HG03342 (cell line): ENCODE results near the gene RAPGEF4.
"Not testable (repeated sequence)": the region's sequence is repeated elsewhere in the genome, so short reads cannot be mapped to it uniquely, and the experiment has no call there.

Experiments
- ATAC-seq: cut with Tn5 transposase; IDR thresholded peaks from one replicate; pipeline ENCODE4 v1.9.1; 2021; ENCODE audit warnings: mild to moderate bottlenecking, moderate library complexity; ENCODE audit not compliant: unreplicated experiment

RAPGEF4 gene

GRCh38 chr2:172725746-172726145, 9.9 kb upstream of the RAPGEF4 start:
- ATAC-seq = no peak

- ATAC-seq = no peak
These were observed 9.4 kb upstream of the RAPGEF4 start for GRCh38 chr2:172726172-172726735.

GRCh38 chr2:172730411-172730810, 5.2 kb upstream of the RAPGEF4 start:
- ATAC-seq = no peak

- no peak for ATAC-seq
These were observed 699 bp upstream of the RAPGEF4 start for GRCh38 chr2:172734711-172735581.

- ATAC-seq = no peak
These were observed 954 bp downstream of the RAPGEF4 start for GRCh38 chr2:172736424-172737174.

GRCh38 chr2:172739661-172740266, 4.1 kb downstream of the RAPGEF4 start:
- ATAC-seq = no peak

GRCh38 chr2:172740856-172741255, 5.2 kb downstream of the RAPGEF4 start:
- no peak for ATAC-seq

GRCh38 chr2:172742931-172743540, 7.4 kb downstream of the RAPGEF4 start:
- ATAC-seq = no peak

- no peak for ATAC-seq
These were observed 8.3 kb downstream of the RAPGEF4 start for GRCh38 chr2:172743898-172744297.

- ATAC-seq = no peak
These were observed 10.0 kb downstream of the RAPGEF4 start for GRCh38 chr2:172745636-172746035.

GRCh38 chr2:172748543-172748942, 12.9 kb downstream of the RAPGEF4 start:
- ATAC-seq = not testable (repeated sequence)

- ATAC-seq = no peak
These were observed 13.7 kb downstream of the RAPGEF4 start for GRCh38 chr2:172749388-172749787.

- no peak for ATAC-seq
These were observed 15.9 kb downstream of the RAPGEF4 start for GRCh38 chr2:172751564-172751963.

- ATAC-seq = no peak
These were observed 18.0 kb downstream of the RAPGEF4 start for GRCh38 chr2:172753610-172754009.

- no peak for ATAC-seq
These were observed 23.8 kb downstream of the RAPGEF4 start for GRCh38 chr2:172759441-172759840.

- ATAC-seq = no peak
These were observed 25.7 kb downstream of the RAPGEF4 start for GRCh38 chr2:172761306-172761705.

GRCh38 chr2:172762574-172762973, 26.9 kb downstream of the RAPGEF4 start:
- no peak for ATAC-seq

GRCh38 chr2:172763079-172763478, 27.4 kb downstream of the RAPGEF4 start:
- ATAC-seq = no peak

GRCh38 chr2:172765662-172766061, 30.0 kb downstream of the RAPGEF4 start:
- no peak for ATAC-seq

- ATAC-seq = no peak
These were observed 32.8 kb downstream of the RAPGEF4 start for GRCh38 chr2:172768401-172768800.

- ATAC-seq = no peak
These were observed 34.2 kb downstream of the RAPGEF4 start for GRCh38 chr2:172769879-172770278.
